MCF 10A (cell line): Measurements from ENCODE around the gene APBA2. TPM values are rescaled to one million over a fixed set of nuclear protein-coding genes. Genes with fewer than 3 reads are reported as not detected.

ENCODE experiments used
- BruUV-seq: library from RNA; stranded (reverse); fragments of 400-500 nt; replicated peaks from 2 replicates; lab custom pipeline; 2021; lab: Mats Ljungman, UMichigan
- CTCF ChIA-PET: fragments of 300-600 bp; sonication (Branson Sonifier 250); formaldehyde crosslinking; extraction: SDS; loops from one replicate; lab custom pipeline; 2021; ENCODE audit warnings: antibody characterized with exemption, inconsistent platforms; lab: Yijun Ruan, JAX
- POLR2A ChIA-PET: fragments of 300-600, 350-650 bp; sonication (Branson Sonifier 250); formaldehyde crosslinking; extraction: SDS; loops from one replicate; lab custom pipeline; 2020; ENCODE audit warnings: antibody characterized with exemption, inconsistent platforms; lab: Yijun Ruan, JAX
- DNase-seq: peaks from one replicate; pipeline ENCODE4 v3.0.0-alpha.2; 2018; ENCODE audit not compliant: unreplicated experiment
- H3K27ac Mint-ChIP-seq: one replicate; pipeline ENCODE4 v1.8.0; 2022; ENCODE audit warnings: mild to moderate bottlenecking, low read depth, mixed read lengths; ENCODE audit not compliant: unreplicated experiment
- H3K27me3 Mint-ChIP-seq: one replicate; pipeline ENCODE4 v1.8.0; 2022; ENCODE audit warnings: mixed read lengths; ENCODE audit not compliant: insufficient read depth, unreplicated experiment
- H3K36me3 Mint-ChIP-seq: one replicate; pipeline ENCODE4 v1.8.0; 2022; ENCODE audit warnings: mild to moderate bottlenecking, moderate library complexity, mixed read lengths; ENCODE audit not compliant: insufficient read depth, unreplicated experiment
- H3K4me1 Mint-ChIP-seq: one replicate; pipeline ENCODE4 v1.8.0; 2022; ENCODE audit warnings: mixed read lengths; ENCODE audit not compliant: insufficient read depth, unreplicated experiment
- H3K4me3 Mint-ChIP-seq: one replicate; pipeline ENCODE4 v1.8.0; 2022; ENCODE audit warnings: mild to moderate bottlenecking, moderate library complexity, mixed read lengths; ENCODE audit not compliant: unreplicated experiment
- H3K9me3 Mint-ChIP-seq: one replicate; pipeline ENCODE4 v1.8.0; 2022; ENCODE audit warnings: mixed read lengths; ENCODE audit not compliant: unreplicated experiment
- CTCF ChIP-seq: fragments of 200-600 bp; IDR thresholded peaks from one replicate; pipeline ENCODE4 v1.8.0; 2022; ENCODE audit warnings: antibody characterized with exemption, mild to moderate bottlenecking; ENCODE audit not compliant: unreplicated experiment
- intact Hi-C: fragments of 100-400 bp; cut with micrococcal nuclease; formaldehyde crosslinking; loops from 2 replicates; pipeline ENCODE4 v1.14.1; 2022
- total RNA-seq: library from RNA; stranded (reverse); gene quantifications from 2 replicates; pipeline ENCODE4 v1.2.3, GENCODE V29; 2022

APBA2 gene
- total RNA-seq, 1 experiment from 2014 or later: not detected

DNA sequence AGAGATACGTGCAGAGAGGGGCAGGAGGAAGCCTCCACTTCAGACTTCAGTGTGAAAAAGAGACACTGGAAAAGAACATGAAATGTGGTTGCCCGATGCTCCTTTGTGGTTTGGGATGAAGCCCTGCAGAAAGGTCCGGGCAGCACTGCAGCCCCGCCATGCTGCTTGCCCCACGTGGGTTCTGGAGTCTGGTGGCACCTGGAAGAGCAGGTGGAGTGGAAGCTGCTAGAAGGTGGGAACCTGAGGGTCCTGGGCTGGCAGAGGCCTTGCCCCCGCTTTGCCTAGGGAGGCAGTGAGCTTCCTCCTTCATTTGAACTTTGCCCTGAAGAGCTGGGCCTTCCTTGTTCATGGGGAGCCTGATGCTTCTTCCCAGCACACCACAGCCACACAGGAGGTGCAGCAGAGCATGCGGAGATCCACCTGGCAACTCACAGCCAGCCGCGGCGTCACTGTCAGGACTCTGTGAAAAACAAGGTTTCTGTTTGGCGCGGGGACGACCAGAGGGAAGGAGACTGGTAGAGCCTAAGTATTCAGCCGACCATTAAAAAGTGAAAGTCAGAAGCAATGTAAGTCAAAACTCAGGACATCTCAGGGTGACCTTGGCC, 59.0 kb downstream of the APBA2 start:
- no peak for TF ChIP-seq CTCF
- peaks cover 5% of the 10 kb centered on the region for H3K27me3 Mint-ChIP-seq
- peaks cover 6% of the 10 kb centered on the region for H3K36me3 Mint-ChIP-seq
- H3K4me1 Mint-ChIP-seq: no peaks in the 10 kb centered on the region
- ChIA-PET CTCF (no interaction called here), POLR2A (no interaction called here)
- no peak overlapping the region for H3K27ac Mint-ChIP-seq
- intact Hi-C loops: no loop called here
- DNase-seq: no peak
- BruUV-seq: no TSS peak
- H3K9me3 Mint-ChIP-seq: peaks cover 8% of the 10 kb centered on the region
- no peak overlapping the region for H3K4me3 Mint-ChIP-seq

GRCh38 chr15:28945626-28946230, 60.0 kb downstream of the APBA2 start:
- intact Hi-C loops: no loop called here
- ChIA-PET POLR2A (no interaction called here), CTCF (interaction anchor here (0.6 kb wide), 1 partner anchor 69 kb away, joined by 5 read pairs; no protein-coding TSS in a partner anchor)
- Mint-ChIP-seq H3K36me3 (peaks cover 6% of the 10 kb centered on the region), H3K4me1 (no peaks in the 10 kb centered on the region), H3K27ac (no peak overlapping the region), H3K9me3 (peaks cover 8% of the 10 kb centered on the region), H3K27me3 (peaks cover 11% of the 10 kb centered on the region), H3K4me3 (no peak overlapping the region)
- BruUV-seq: no TSS peak
- DNase-seq: no peak
- no peak for TF ChIP-seq CTCF

DNA sequence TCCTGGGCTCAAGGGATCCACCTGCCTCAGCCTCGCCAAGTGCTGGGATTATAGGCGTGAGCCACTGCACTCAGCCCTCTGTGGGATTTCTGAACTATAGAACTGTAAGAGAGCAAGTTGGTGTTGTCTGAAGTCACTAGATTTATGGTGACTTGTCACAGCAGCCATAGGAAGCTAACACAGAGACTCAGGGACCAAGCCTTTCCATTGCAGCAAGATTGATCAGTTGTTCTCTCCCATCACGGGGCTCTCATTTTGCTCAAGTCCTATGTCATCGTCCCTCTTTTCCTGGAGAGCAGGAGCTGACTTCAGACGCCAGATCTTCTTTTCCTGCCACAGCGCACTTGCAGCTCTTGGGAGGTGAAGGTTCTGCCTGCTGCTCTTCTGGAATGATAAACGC, 61.0 kb downstream of the APBA2 start:
- no peak for TF ChIP-seq CTCF
- H3K36me3 Mint-ChIP-seq: peaks cover 6% of the 10 kb centered on the region
- peaks cover 8% of the 10 kb centered on the region for H3K9me3 Mint-ChIP-seq
- no TSS peak for BruUV-seq
- peaks cover 11% of the 10 kb centered on the region for H3K27me3 Mint-ChIP-seq
- DNase-seq: no peak
- H3K4me3 Mint-ChIP-seq: no peak overlapping the region
- no peaks in the 10 kb centered on the region for H3K4me1 Mint-ChIP-seq
- intact Hi-C loops: no loop called here
- no peak overlapping the region for H3K27ac Mint-ChIP-seq
- CTCF ChIA-PET: interaction anchor here (0.6 kb wide), 1 partner anchor 50 kb away, joined by 5 read pairs; no protein-coding TSS in a partner anchor
- POLR2A ChIA-PET: no interaction called here

DNA sequence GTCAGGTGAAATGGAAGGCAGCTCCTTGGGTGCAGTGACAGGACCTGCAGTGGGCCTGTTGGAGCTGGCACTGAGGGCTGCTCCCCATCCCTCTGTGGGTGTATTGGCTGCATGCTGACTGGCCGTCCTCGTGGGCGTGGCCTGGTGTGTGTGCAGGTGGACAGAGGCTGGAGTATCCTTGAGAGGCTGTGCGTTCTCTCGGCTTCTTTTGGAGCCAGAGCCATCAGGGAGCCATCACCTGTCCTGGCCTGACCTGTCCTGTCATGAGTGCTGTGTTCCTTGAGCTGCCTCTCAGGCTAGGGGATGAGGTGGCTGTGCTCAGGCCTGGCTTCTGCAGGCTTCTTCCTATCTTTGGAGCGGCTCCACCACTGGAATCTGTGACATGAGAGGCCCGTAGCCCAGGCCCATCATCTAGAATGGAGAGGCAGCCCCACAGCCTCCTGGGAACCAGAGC, 61.5 kb downstream of the APBA2 start:
- Mint-ChIP-seq H3K27me3 (peaks cover 11% of the 10 kb centered on the region), H3K4me1 (no peaks in the 10 kb centered on the region), H3K36me3 (peaks cover 6% of the 10 kb centered on the region), H3K4me3 (no peak overlapping the region), H3K27ac (no peak overlapping the region), H3K9me3 (peaks cover 8% of the 10 kb centered on the region)
- no peak for TF ChIP-seq CTCF
- ChIA-PET CTCF (interaction anchor here (0.6 kb wide), 2 partner anchors 50 to 73 kb away, joined by 3 to 5 read pairs; no protein-coding TSS in a partner anchor), POLR2A (no interaction called here)
- no peak for DNase-seq
- BruUV-seq: no TSS peak
- intact Hi-C loops: no loop called here
